Astrocyte (in vitro differentiated cells and primary cell): ENCODE results near the gene IL15. TPM values are rescaled to one million over a fixed set of nuclear protein-coding genes. Genes with fewer than 3 reads are reported as not detected.

Experiments
- DNase-seq: peaks from one replicate; pipeline ENCODE4 v3.0.0-alpha.2; 2010; ENCODE audit warnings: low read depth
- FAIRE-seq: peaks from 2 replicates; lab custom pipeline; 2011; peaks lifted over from hg19 to GRCh38; lab: Jason Lieb, UNC
- H2AFZ ChIP-seq: 2 replicates; pipeline ENCODE4 v1.6.0; 2012; ENCODE audit warnings: low read depth, low read length, inconsistent platforms
- H3K27ac ChIP-seq: 2 replicates; pipeline ENCODE4 v1.5.1; 2011; ENCODE audit warnings: low read depth, low read length, inconsistent platforms
- H3K27me3 ChIP-seq: 2 replicates; pipeline ENCODE4 v1.6.0; 2011; ENCODE audit warnings: low read length, inconsistent platforms; ENCODE audit not compliant: insufficient read depth
- H3K36me3 ChIP-seq: 2 replicates; pipeline ENCODE4 v1.5.1; 2011; ENCODE audit warnings: low read length, inconsistent platforms; ENCODE audit not compliant: insufficient read depth
- H3K4me1 ChIP-seq: 2 replicates; pipeline ENCODE4 v1.5.1; 2011; ENCODE audit warnings: low read length, inconsistent platforms; ENCODE audit not compliant: insufficient read depth
- H3K4me2 ChIP-seq: 2 replicates; pipeline ENCODE4 v1.6.0; 2012; ENCODE audit warnings: low read length, inconsistent platforms
- H3K4me3 ChIP-seq: 2 replicates; pipeline ENCODE4 v1.5.1; 2011; ENCODE audit warnings: low read depth, mild to moderate bottlenecking, low read length, inconsistent platforms; ENCODE audit not compliant: insufficient read depth
- H3K79me2 ChIP-seq: 2 replicates; pipeline ENCODE4 v1.6.0; 2012; ENCODE audit warnings: mild to moderate bottlenecking, low read length, inconsistent platforms; ENCODE audit not compliant: insufficient read depth
- H3K9ac ChIP-seq: 2 replicates; pipeline ENCODE4 v1.6.0; 2012; ENCODE audit warnings: mild to moderate bottlenecking, low read length, inconsistent platforms
- H3K9me3 ChIP-seq: 2 replicates; pipeline ENCODE4 v1.5.1; 2012; ENCODE audit warnings: low read depth, mild to moderate bottlenecking, low read length, inconsistent platforms; ENCODE audit not compliant: insufficient read depth
- H4K20me1 ChIP-seq: 2 replicates; pipeline ENCODE4 v1.6.0; 2012; ENCODE audit warnings: low read length, inconsistent platforms; ENCODE audit not compliant: insufficient read depth
- H3K27ac Mint-ChIP-seq: one replicate; pipeline ENCODE4 v1.8.0; 2021; ENCODE audit warnings: mild to moderate bottlenecking, mixed read lengths; ENCODE audit not compliant: unreplicated experiment
- H3K27me3 Mint-ChIP-seq: one replicate; pipeline ENCODE4 v1.8.0; 2021; ENCODE audit warnings: low read depth, mixed read lengths; ENCODE audit not compliant: unreplicated experiment
- H3K36me3 Mint-ChIP-seq: one replicate; pipeline ENCODE4 v1.8.0; 2021; ENCODE audit warnings: low read depth, mixed read lengths; ENCODE audit not compliant: unreplicated experiment
- H3K4me1 Mint-ChIP-seq: one replicate; pipeline ENCODE4 v1.8.0; 2021; ENCODE audit warnings: low read depth, mixed read lengths; ENCODE audit not compliant: unreplicated experiment
- H3K4me3 Mint-ChIP-seq: one replicate; pipeline ENCODE4 v1.8.0; 2021; ENCODE audit warnings: mild to moderate bottlenecking, moderate library complexity, mixed read lengths; ENCODE audit not compliant: unreplicated experiment
- H3K9me3 Mint-ChIP-seq: one replicate; pipeline ENCODE4 v1.8.0; 2021; ENCODE audit warnings: mild to moderate bottlenecking, mixed read lengths; ENCODE audit not compliant: unreplicated experiment
- CTCF ChIP-seq: IDR thresholded peaks from 2 replicates; pipeline ENCODE4 v1.5.1; 2011; ENCODE audit warnings: low read depth, mild to moderate bottlenecking, inconsistent platforms, low read length, moderate library complexity; ENCODE audit not compliant: insufficient read depth
- EZH2 ChIP-seq: IDR thresholded peaks from 2 replicates; pipeline ENCODE4 v1.6.1; 2012; ENCODE audit warnings: mild to moderate bottlenecking, low read length, inconsistent platforms; ENCODE audit not compliant: insufficient read depth
- total RNA-seq: library from RNA; stranded (reverse); gene quantifications from 2 replicates; pipeline ENCODE4 v1.2.1, GENCODE V29; 2021

Gene IL15
- total RNA-seq, 1 donor from 2014 or later: 3.6 TPM

GRCh38 chr4:141706445-141706844, 70.1 kb downstream of the IL15 start:
- TF ChIP-seq CTCF (no peak), EZH2 (no peak)
- no peak overlapping the region for H3K4me3 ChIP-seq
- H3K27me3 ChIP-seq: no peaks in the 10 kb centered on the region
- H3K4me2 ChIP-seq: no peak overlapping the region
- no peak for DNase-seq
- peaks cover 3% of the 10 kb centered on the region for H3K36me3 Mint-ChIP-seq
- no peak overlapping the region for H3K27ac ChIP-seq
- peaks cover 4% of the 10 kb centered on the region for H3K9me3 Mint-ChIP-seq
- H3K4me3 Mint-ChIP-seq: no peak overlapping the region
- FAIRE-seq: no peak
- no peaks in the 10 kb centered on the region for H3K4me1 ChIP-seq
- H3K27ac Mint-ChIP-seq: no peak overlapping the region
- no peak overlapping the region for H2AFZ ChIP-seq
- no peaks in the 10 kb centered on the region for H3K27me3 Mint-ChIP-seq
- no peaks in the 10 kb centered on the region for H4K20me1 ChIP-seq
- no peaks in the 10 kb centered on the region for H3K9me3 ChIP-seq
- H3K36me3 ChIP-seq: no peaks in the 10 kb centered on the region
- H3K4me1 Mint-ChIP-seq: no peaks in the 10 kb centered on the region
- no peak overlapping the region for H3K9ac ChIP-seq
- H3K79me2 ChIP-seq: no peaks in the 10 kb centered on the region

- Mint-ChIP-seq H3K27me3 (no peaks in the 10 kb centered on the region), H3K36me3 (peaks cover 3% of the 10 kb centered on the region), H3K4me3 (no peak overlapping the region), H3K27ac (no peak overlapping the region), H3K4me1 (peaks cover 25% of the 10 kb centered on the region), H3K9me3 (peaks cover 2% of the 10 kb centered on the region)
- Histone ChIP-seq H3K27me3 (no peaks in the 10 kb centered on the region), H3K4me3 (no peak overlapping the region), H2AFZ (no peak overlapping the region), H3K9me3 (no peaks in the 10 kb centered on the region), H3K36me3 (no peaks in the 10 kb centered on the region), H3K79me2 (no peaks in the 10 kb centered on the region), H4K20me1 (no peaks in the 10 kb centered on the region), H3K4me2 (no peak overlapping the region), H3K9ac (no peak overlapping the region), H3K4me1 (peaks cover 16% of the 10 kb centered on the region), H3K27ac (no peak overlapping the region)
- peak; percentile 66 for TF ChIP-seq CTCF
- no peak for TF ChIP-seq EZH2
- DNase-seq (peak; percentile 6), FAIRE-seq (peak; percentile 39)
Measured at GRCh38 chr4:141711211-141711610, 74.8 kb downstream of the IL15 start.

GRCh38 chr4:141713185-141713584, 76.8 kb downstream of the IL15 start:
- FAIRE-seq (no peak), DNase-seq (peak; percentile 18)
- Mint-ChIP-seq H3K36me3 (no peaks in the 10 kb centered on the region), H3K4me1 (peaks cover 25% of the 10 kb centered on the region), H3K4me3 (no peak overlapping the region), H3K27ac (peak overlapping the region; percentile 79), H3K27me3 (no peaks in the 10 kb centered on the region), H3K9me3 (no peaks in the 10 kb centered on the region)
- no peaks in the 10 kb centered on the region for H3K9me3 ChIP-seq
- H3K9ac ChIP-seq: no peak overlapping the region
- no peak for TF ChIP-seq CTCF
- TF ChIP-seq EZH2: no peak
- no peak overlapping the region for H2AFZ ChIP-seq
- H3K4me2 ChIP-seq: peak overlapping the region; percentile 71
- no peaks in the 10 kb centered on the region for H4K20me1 ChIP-seq
- peak overlapping the region; percentile 64 for H3K27ac ChIP-seq
- no peaks in the 10 kb centered on the region for H3K27me3 ChIP-seq
- peaks cover 16% of the 10 kb centered on the region for H3K4me1 ChIP-seq
- no peaks in the 10 kb centered on the region for H3K79me2 ChIP-seq
- no peaks in the 10 kb centered on the region for H3K36me3 ChIP-seq
- no peak overlapping the region for H3K4me3 ChIP-seq
